Stimulated activated CD8-positive, alpha-beta memory T cell treated with anti-CD3 and anti-CD28 coated beads, Interleukin-2, amount 100 ng/mL, for 48 hours (primary cell): ENCODE data around the gene COPZ1.
"Not testable (repeated sequence)": the region's sequence is repeated elsewhere in the genome, so short reads cannot be mapped to it uniquely, and the experiment has no call there.

Experiments used
- DNase-seq, 2 donors: peaks; one replicate each; pipeline ENCODE4 v3.0.0-alpha.2; 2020; ENCODE audit warnings: low read depth in 2 of 2

Gene COPZ1

DNA sequence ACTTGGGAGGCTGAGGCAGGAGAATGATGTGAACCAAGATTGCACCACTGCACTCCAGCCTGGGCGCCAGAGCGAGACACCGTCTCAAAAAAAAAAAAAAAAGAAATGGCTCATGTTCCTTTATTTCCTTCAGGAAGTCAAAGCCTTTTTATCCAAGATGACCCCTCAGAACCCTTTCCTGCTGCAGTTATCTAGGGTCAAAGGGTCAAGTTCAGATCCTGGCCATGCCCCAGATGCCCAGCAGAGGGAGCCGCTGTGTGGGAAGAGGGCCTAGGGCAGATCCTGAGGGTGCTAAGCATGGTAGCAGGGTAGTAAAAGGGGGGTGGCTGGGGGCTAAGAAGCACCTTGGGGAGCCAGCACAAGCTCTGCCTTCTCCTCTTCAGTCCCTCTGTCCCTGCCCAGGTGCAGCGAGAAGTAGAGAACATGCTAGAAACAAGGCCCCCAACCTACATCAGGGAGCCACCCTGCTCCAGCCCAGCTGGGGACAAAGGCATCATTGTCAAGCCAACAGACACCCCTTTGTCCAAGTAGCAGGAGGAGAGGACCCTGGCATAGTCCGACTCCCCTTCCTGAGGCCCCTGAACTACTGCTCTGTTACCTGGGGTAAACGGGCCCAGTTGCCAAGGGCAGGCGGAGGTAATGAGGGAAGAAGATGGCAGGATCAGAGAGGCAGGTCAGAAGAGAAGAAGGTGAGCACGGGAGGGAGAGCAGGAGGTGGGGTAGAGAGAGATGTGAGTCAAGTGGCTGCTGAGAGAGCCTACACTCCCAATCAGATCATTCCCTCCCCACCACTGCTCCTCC lies 30.6 kb upstream of the COPZ1 start:
- peak; percentile 44 for DNase-seq

DNA sequence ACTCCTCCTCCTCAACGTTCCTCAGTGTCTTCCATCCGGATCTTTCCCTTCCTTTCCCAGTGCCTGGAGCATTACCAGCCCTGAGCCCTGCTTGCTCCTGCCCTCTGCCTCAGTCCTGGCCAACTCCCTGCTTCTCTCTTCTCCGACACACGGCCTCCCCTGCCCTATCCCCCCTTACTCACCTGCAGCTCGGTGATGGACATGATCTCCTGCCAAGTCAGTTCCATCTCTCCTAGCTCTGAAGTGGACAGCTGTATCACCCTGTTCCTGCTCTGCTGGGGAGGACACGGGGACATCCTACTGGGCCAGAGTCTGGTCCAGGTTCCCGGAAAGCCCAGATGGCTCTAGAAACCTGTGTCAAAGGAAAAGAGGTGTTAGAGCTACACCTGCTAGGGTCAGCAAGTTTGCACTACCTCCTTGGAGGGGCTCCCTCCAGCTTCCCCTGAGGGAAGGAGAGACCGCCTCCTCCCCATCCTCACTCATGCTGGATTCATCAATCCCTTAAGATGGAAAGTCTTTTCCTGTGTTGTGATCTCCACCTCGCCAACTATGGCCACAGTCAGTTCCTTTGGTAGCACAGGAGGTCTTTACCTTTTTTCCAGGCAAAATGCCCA lies 29.9 kb upstream of the COPZ1 start:
- no peak for DNase-seq

GRCh38 chr12:54296393-54297099 lies 28.4 kb upstream of the COPZ1 start:
- no peak for DNase-seq

GRCh38 chr12:54298904-54299303 lies 26.0 kb upstream of the COPZ1 start:
- no peak for DNase-seq

DNA sequence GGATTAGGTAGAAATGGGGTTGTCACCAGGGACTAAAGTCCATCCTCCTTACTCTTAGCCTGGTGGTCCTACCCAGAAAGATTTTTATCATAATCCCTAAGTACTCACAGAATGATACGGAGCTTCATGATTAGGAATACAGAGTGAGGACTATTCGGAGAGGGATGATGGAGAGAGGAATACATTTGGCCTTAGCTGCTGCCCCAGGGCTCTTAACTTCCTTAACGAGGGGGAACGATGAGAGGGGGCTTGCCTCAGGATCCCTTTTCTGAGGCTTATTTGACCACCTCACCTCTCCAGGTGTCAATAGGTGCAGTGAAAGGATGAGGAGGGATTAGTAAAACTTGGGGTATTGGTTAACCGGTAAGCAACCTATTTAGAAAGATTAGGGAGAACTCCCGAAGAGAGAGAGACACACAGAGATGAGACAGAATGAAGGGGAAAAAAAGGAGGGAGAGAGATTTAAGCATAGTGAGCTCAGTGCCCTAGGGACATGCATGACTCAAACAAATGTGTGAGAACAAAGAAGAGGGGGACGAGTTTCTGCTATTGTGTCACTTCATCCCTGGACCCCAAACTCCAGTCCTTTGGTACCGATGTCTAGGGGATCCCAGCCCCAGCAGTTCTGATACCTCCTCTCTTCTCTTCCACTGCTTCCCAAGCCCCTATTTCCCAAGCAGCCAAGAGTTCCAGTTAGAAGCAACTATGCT lies 25.3 kb upstream of the COPZ1 start:
- DNase-seq: no peak

GRCh38 chr12:54300225-54300731 lies 24.7 kb upstream of the COPZ1 start:
- DNase-seq: no peak

DNA sequence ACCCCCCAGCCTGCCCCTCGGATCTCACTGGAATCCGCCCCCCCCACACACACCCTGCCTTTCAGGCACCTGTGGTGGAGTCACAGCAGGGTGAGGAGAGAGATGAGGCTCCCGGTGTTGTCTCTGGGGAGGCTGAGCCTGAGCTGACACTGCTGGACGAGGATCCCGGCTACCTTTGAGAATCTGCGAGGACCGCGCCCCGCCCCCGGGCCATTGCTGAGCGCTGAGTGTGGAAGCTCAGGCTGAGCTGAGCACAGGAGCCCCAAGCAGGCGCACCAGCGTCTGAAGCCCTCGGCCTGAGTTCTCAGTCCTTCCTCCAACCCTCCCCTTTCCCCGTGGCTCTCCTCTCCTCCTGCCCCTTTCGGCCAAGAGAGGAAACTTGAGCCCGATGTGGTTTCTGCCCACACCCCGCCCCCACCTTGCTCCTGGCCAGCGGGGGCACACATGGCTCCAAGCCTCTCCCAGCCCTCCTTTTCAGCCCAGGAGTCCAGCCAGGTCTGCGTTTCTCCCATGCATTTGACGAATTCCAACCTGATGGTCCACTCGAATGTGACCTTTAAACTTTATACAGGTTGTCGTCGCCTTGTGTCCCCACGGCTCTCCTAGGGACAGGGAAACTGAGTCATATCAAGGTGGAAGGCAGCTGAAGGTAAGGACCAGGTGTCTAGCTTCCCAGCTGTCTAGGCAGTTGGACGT lies 24.1 kb upstream of the COPZ1 start, which contains the start of gene NFE2:
Gene NFE2, minus strand, starts transcription at position 284 of the 696 bp plus-strand sequence. CDS start 5,767 bp downstream, outside the sequence.
- no peak for DNase-seq

DNA sequence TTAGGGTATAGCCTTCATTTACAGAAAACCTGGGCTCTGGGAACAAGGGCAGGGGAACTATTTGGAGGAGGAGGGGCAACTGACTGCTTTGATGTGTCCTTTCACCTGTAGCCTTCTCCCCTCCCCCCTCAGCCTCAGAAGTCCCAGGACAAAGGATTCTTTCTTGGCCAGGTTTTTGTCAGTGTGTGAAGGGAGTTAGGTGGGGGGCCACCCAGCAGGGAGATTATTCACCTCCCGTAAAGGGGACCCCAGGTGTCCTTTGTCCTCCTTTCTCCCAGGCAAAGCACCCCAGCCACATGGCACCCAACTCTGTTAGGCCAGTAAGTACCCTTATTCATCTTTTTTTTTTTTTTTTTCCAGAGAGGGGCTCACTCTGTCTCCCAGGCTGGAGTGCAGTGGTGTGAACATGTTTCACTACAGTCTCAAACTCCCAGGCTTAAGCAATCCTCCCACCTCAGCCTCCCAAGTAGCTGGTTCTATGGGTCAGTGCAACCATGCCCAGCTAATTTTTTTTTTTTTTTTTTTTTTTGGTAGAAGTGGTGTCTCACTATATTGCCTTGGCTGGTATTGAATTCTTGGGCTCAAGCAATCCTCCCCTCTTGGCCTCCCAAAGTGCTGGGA lies 23.4 kb upstream of the COPZ1 start:
- no peak for DNase-seq

DNA sequence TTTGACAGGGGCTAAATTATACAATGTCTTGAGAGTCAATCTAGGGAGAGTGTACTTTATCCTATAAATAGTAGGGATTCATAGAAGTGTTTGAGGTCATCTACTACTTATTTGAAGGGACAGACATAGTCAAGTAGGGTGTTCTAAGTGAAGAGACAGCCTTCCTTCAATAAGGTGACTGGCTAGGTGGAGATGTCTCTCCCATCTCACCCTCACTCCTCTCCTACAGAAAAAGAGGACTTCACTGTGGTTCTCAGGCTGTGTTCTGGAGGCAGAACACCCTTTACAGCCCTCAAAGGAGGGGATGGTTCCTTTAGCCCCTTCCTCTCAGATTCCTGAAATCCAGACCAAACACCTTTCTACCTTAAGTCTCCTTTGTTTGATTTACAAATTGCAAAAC lies 21.3 kb upstream of the COPZ1 start:
- DNase-seq: no peak

GRCh38 chr12:54304187-54304810 lies 20.6 kb upstream of the COPZ1 start:
- DNase-seq: no peak

GRCh38 chr12:54306925-54307741 lies 17.8 kb upstream of the COPZ1 start:
- no peak for DNase-seq

DNA sequence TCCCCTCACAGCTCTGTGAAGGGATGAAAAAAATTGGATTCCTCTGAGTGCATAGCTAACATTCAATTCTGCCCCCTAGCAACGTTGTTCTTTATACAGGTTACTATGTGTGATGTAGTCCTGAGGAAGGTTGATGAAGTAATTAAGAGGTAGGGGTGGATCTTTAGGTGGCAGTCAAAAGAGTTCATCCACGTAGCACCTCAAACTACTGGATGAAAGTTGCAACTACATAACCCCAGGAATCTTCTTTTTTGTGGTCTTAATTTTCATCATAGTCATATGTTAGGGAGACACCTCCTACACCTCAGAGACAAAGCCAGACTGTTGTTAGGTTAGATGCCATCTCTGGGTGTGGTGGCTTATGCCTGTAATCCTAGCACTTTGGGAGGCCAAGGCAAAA lies 13.9 kb upstream of the COPZ1 start:
- DNase-seq: no peak

DNA sequence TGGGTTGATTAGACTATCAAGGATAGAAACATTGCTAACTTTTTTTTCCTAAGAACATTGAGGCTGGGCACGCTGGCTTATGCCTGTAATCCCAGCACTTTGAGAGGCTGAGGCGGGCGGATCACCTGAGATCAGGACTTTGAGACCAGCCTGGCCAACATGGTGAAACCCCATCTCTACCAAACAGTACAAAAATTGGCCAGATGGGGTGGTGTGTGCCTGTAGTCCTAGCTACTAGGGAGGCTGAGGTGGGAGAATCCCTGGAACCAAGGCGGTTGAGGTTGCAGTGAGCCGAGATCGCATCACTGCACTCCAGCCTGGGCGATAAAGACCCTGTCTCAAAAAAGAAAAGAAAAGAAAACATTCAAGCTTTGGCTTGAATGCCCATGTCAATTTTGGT lies 12.6 kb upstream of the COPZ1 start:
- not testable (repeated sequence) for DNase-seq

DNA sequence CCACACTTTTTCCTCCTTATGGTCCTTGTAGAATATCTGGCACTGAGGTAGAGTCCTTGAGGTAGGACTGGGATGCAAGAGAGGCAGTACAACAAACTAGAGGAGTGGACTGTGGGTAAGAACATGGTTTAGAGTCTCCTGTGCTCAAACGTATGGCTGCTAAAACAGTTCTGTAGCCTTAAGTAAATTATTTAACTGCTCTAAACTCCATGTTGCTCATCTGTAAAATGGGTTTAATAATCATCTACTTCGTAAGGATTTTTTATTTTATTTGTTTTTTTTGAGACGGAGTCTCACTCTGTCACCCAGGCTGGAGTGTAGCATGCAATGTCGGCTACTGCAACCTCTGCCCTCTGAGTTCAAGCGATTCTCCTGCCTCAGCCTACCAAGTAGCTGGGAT lies 3.6 kb upstream of the COPZ1 start:
- no peak for DNase-seq

DNA sequence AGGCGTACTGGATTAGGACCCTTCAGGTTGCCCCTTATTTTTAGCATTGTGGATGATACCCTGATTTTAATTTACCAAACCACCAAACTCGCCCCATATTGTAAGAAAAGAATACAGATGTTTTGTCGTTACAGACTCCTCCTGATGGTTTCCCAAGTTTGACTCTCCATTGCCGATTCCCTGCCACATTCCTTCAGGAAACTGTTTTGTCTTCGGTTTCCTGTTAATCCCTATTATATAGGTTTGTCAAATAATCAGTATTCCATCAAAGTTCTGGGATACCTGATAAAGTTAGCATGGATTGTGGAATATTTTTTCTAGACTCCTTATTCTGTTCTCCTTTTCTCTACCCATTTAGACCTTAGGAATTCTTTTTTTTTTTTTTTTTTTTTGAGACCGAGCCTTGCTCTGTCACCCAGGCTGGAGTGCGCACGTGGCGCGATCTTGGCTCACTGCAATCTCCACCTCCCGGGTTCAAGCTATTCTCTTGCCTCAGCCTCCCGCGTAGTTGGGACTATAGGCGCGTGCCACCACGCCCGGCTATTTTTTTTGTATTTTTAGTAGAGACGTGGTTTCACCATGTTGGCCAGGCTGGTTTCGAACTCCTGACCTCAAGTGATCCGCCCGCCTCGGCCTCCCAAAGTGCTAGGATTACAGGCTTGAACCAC lies 645 bp downstream of the COPZ1 start:
- not testable (repeated sequence) for DNase-seq

GRCh38 chr12:54328595-54329337 lies 3.8 kb downstream of the COPZ1 start:
- DNase-seq: no peak

DNA sequence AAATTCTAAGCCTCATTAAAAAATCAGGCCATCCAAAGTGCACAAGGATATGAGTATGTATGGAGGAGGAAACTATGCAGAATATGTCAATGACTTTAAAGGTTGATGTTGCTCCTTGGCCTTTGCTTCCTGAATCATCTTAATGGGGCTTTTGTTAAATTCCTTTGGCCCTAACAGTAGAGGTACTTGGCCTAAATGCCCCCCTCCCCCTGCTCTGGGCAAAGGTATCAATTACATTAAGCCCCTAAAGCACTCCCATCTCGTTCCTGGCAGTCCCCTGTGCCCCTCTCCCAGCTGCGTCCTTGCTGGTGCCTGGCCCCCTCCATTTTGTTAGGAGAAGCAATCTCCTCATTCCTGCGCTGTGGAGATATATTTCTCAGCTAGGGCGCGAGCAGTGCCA lies 4.8 kb downstream of the COPZ1 start:
- no peak for DNase-seq

GRCh38 chr12:54330442-54330841 lies 5.5 kb downstream of the COPZ1 start:
- DNase-seq: no peak
